HCT116 (cell line): ENCODE measurements around the gene MBTPS2.

ENCODE experiments used
- CTCF ChIP-seq, 3 experiments: fragments of 200-600 bp in 1 of 3; sonication (generic) in 1 of 3; IDR thresholded peaks in 2 of 3; conservative IDR thresholded peaks in 1 of 3; 2 replicates each; pipeline ENCODE4 v1.5.1; 2012 to 2017; ENCODE audit warnings: low read depth in 2 of 3, low read length in 2 of 3, antibody characterized with exemption in 1 of 3, borderline replicate concordance in 1 of 3, control low read depth in 1 of 3, mild to moderate bottlenecking in 1 of 3, mixed read lengths in 1 of 3, mixed run types in 1 of 3, moderate library complexity in 1 of 3; ENCODE audit not compliant: insufficient read depth in 1 of 3
- EGR1 ChIP-seq: IDR thresholded peaks from 2 replicates; pipeline ENCODE4 v1.6.1; 2012; ENCODE audit warnings: low read depth
- ELF1 ChIP-seq: IDR thresholded peaks from 2 replicates; pipeline ENCODE4 v1.6.1; 2012; ENCODE audit warnings: low read depth, borderline replicate concordance
- FOSL1 ChIP-seq: IDR thresholded peaks from 2 replicates; pipeline ENCODE4 v1.6.1; 2012; ENCODE audit warnings: low read depth
- POLR2A ChIP-seq: IDR thresholded peaks from 2 replicates; pipeline ENCODE4 v1.7.0; 2011; ENCODE audit warnings: borderline replicate concordance; ENCODE audit not compliant: insufficient read depth, insufficient read length; ENCODE audit errors: extremely low read depth
- RAD21 ChIP-seq: IDR thresholded peaks from 2 replicates; pipeline ENCODE4 v1.6.1; 2012; ENCODE audit warnings: low read depth, mild to moderate bottlenecking
- TCF7L2 ChIP-seq: IDR thresholded peaks from 2 replicates; pipeline ENCODE4 v1.7.0; 2011; ENCODE audit warnings: borderline replicate concordance, inconsistent platforms; ENCODE audit not compliant: insufficient read depth, insufficient read length; ENCODE audit errors: extremely low read depth
- YY1 ChIP-seq: IDR thresholded peaks from 2 replicates; pipeline ENCODE4 v1.6.1; 2011; ENCODE audit warnings: low read length, low read depth, moderate library complexity, mild to moderate bottlenecking; ENCODE audit not compliant: insufficient replicate concordance; ENCODE audit errors: extremely low read depth

- no peak for TF ChIP-seq POLR2A
- no peak for TF ChIP-seq CTCF (IDR thresholded peaks at IDR 0.05 in 2 of 3, conservative IDR thresholded peaks at IDR 0.05 in 1 of 3; ENCODE audit: borderline replicate concordance in 1 of 3, insufficient read depth in 1 of 3, low read depth in 2 of 3, low read length in 2 of 3)
- no peak for TF ChIP-seq ELF1
- no peak for TF ChIP-seq EGR1
- no peak for TF ChIP-seq YY1
- TF ChIP-seq TCF7L2 = no peak
- no peak for TF ChIP-seq RAD21
- TF ChIP-seq FOSL1 = no peak
Measured at GRCh38 chrX:21802054-21802670, 37.3 kb upstream of the MBTPS2 start.
